ENCODE data around the gene NBAS.

- TF ChIP-seq TAF1 (IDR thresholded peaks at IDR 0.05; ENCODE audit: low read depth) (no peak), CTCF (IDR thresholded peaks at IDR 0.05; ENCODE audit: poor library complexity, severe bottlenecking) (no peak)
These were observed 22.7 kb upstream of the NBAS start for GRCh38 chr2:15583826-15584225.

All from neural cell (in vitro differentiated cells).